DOHH2 (cell line): ENCODE results near the gene KL.

Source experiments
- EZH2phosphoT487 ChIP-seq: fragments of 200-600 bp; sonication (generic); IDR thresholded peaks from 2 replicates; pipeline ENCODE4 v1.6.1; 2017; ENCODE audit warnings: borderline replicate concordance, mild to moderate bottlenecking, antibody characterized with exemption, low read length, moderate library complexity, mixed read lengths
- TF ChIP-seq, protein P1 (sequence below): fragments of 200-600 bp; sonication (generic); IDR thresholded peaks from one replicate; pipeline ENCODE4 v1.5.1; 2014; ENCODE audit warnings: antibody characterized with exemption, mild to moderate bottlenecking, low read depth, low read length; ENCODE audit not compliant: poor library complexity, severe bottlenecking

DNA sequence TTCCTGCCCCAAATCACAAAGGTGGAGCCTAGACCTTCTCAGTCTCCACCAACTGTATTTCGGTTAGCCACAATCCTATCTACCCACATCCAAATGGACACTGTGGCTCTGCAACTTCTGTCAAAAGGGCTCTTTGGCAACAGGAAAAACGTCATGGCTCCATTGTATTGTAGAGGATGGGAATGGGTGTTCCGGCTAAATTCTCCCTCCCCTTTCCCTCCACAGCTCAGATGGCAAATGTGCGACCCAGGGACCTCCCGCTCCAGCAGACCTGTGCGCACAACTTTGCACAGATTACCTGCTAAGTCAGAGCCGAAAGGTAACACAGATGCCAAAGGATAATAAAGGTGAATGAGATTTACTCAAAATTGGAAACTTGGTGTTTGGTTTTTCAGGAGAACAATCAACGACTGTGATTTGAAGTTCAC is 968 bp upstream of the KL start:
- TF ChIP-seq, protein P1, sequence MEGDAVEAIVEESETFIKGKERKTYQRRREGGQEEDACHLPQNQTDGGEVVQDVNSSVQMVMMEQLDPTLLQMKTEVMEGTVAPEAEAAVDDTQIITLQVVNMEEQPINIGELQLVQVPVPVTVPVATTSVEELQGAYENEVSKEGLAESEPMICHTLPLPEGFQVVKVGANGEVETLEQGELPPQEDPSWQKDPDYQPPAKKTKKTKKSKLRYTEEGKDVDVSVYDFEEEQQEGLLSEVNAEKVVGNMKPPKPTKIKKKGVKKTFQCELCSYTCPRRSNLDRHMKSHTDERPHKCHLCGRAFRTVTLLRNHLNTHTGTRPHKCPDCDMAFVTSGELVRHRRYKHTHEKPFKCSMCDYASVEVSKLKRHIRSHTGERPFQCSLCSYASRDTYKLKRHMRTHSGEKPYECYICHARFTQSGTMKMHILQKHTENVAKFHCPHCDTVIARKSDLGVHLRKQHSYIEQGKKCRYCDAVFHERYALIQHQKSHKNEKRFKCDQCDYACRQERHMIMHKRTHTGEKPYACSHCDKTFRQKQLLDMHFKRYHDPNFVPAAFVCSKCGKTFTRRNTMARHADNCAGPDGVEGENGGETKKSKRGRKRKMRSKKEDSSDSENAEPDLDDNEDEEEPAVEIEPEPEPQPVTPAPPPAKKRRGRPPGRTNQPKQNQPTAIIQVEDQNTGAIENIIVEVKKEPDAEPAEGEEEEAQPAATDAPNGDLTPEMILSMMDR = no peak
- TF ChIP-seq EZH2phosphoT487 = no peak
